Measurements from ENCODE around the gene ZNF776. TPM values are rescaled to one million over a fixed set of nuclear protein-coding genes. Genes with fewer than 3 reads are reported as not detected.

Gene ZNF776
- total and polyA plus RNA-seq, 10 donors: 3.5 to 25.3 (median 18.5) TPM

DNA sequence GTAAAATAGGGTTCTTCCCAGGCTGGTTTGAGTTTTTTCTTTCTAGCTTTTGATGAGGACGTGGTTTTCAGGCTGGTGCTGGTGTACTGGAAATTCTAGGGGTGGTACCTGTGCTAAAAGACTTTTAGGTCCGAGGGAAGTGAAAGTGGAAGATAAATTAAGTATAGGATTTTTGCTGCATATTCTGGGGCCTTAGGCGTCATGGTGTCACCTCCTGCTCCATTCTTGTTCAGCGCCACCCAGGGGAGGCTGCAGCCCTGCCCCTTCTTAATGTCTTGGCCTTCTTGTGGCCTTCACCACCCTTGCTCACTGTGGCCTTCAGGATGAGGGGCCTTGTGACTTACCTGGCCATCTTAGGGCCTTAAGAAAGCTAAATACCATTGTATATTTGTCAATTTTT lies 55.7 kb downstream of the ZNF776 start:
- H3K4me3 ChIP-seq: no peak overlapping the region
- no peaks in the 10 kb centered on the region for H3K27me3 ChIP-seq (replicated peaks in 1 of 7)
- 46 to 77% (median 60%) methylated on average over 4 of the region's 4 CpGs for WGBS, 5 donors
- H3K27ac ChIP-seq: peak overlapping the region in 6 of 8 donors; percentile 2 to 89 (median 34)
- no peaks in the 10 kb centered on the region for H3K9me3 ChIP-seq
- intact Hi-C loops (cut with DNase I; ENCODE audit: low total_unique reads): no loop called here
- DNase-seq: no peak
- peaks cover 16 to 82% (median 49%) of the 10 kb centered on the region in 6 donors for H3K4me1 ChIP-seq
- peak in 1 of 3 donors; percentile 20 for TF ChIP-seq POLR2AphosphoS5 (IDR thresholded peaks at IDR 0.05)
- no peak for TF ChIP-seq POLR2A (IDR thresholded peaks at IDR 0.05)
- TF ChIP-seq, protein P1, sequence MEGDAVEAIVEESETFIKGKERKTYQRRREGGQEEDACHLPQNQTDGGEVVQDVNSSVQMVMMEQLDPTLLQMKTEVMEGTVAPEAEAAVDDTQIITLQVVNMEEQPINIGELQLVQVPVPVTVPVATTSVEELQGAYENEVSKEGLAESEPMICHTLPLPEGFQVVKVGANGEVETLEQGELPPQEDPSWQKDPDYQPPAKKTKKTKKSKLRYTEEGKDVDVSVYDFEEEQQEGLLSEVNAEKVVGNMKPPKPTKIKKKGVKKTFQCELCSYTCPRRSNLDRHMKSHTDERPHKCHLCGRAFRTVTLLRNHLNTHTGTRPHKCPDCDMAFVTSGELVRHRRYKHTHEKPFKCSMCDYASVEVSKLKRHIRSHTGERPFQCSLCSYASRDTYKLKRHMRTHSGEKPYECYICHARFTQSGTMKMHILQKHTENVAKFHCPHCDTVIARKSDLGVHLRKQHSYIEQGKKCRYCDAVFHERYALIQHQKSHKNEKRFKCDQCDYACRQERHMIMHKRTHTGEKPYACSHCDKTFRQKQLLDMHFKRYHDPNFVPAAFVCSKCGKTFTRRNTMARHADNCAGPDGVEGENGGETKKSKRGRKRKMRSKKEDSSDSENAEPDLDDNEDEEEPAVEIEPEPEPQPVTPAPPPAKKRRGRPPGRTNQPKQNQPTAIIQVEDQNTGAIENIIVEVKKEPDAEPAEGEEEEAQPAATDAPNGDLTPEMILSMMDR (IDR thresholded peaks at IDR 0.05 in 8 of 11, conservative IDR thresholded peaks at IDR 0.05 in 3 of 11): peak in 1 of 11 experiments; percentile 7
- H3K36me3 ChIP-seq: peaks cover 0 to 35% (median 4%) of the 10 kb centered on the region in 6 donors

DNA sequence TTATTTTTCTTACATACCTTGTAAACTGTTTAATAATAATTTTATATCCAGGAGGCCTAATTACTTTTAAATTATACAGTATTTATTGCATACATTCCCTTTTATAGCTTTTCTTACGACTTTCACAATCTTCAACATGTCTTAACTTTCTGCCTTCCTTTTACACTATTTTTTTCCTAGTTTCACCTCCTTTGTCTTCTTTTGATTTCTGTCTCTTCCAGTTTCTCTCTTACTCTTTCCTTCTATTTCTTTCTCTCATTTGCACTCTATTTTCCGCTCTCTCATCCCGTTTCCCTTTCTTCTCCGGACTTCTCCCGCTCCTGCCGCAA lies 56.6 kb downstream of the ZNF776 start:
- H3K27ac ChIP-seq: peak overlapping the region; percentile 28 to 89 (median 77)

GRCh38 chr19:57803594-57804325 lies 57.1 kb downstream of the ZNF776 start:
- H3K36me3 ChIP-seq: peaks cover 0 to 44% (median 13%) of the 10 kb centered on the region in 6 donors
- H3K9me3 ChIP-seq: no peaks in the 10 kb centered on the region
- 11 to 21% (median 14%) methylated on average over 19 of the region's 19 CpGs for WGBS, 5 donors
- intact Hi-C loops (cut with DNase I; ENCODE audit: low total_unique reads): no loop called here
- peak overlapping the region; percentile 21 to 60 (median 42) for H3K4me3 ChIP-seq
- H3K27ac ChIP-seq: peak overlapping the region; percentile 28 to 89 (median 77)
- H3K27me3 ChIP-seq (replicated peaks in 1 of 7): no peaks in the 10 kb centered on the region
- DNase-seq: no peak
- peaks cover 16 to 75% (median 46%) of the 10 kb centered on the region in 6 donors for H3K4me1 ChIP-seq
- TF ChIP-seq, protein P1 (IDR thresholded peaks at IDR 0.05 in 8 of 11, conservative IDR thresholded peaks at IDR 0.05 in 3 of 11): no peak
- peak in 2 of 3 donors; percentile 22 to 37 for TF ChIP-seq POLR2AphosphoS5 (IDR thresholded peaks at IDR 0.05)
- TF ChIP-seq POLR2A (IDR thresholded peaks at IDR 0.05): no peak

More for the DNA sequence above, 56.6 kb downstream of the ZNF776 start:
- Histone ChIP-seq H3K27me3 (replicated peaks in 1 of 7) (no peaks in the 10 kb centered on the region), H3K4me1 (peaks cover 16 to 79% (median 49%) of the 10 kb centered on the region in 6 donors), H3K4me3 (peak overlapping the region; percentile 21 to 60 (median 42)), H3K9me3 (no peaks in the 10 kb centered on the region), H3K36me3 (peaks cover 0 to 39% (median 9%) of the 10 kb centered on the region in 6 donors)
- no peak for TF ChIP-seq POLR2A (IDR thresholded peaks at IDR 0.05)
- peak in 1 of 3 donors; percentile 33 for TF ChIP-seq POLR2AphosphoS5 (IDR thresholded peaks at IDR 0.05)
- WGBS, 5 donors: 8 to 29% (median 17%) methylated on average over 6 of the region's 6 CpGs
- intact Hi-C loops (cut with DNase I; ENCODE audit: low total_unique reads): no loop called here
- DNase-seq: no peak

GRCh38 chr19:57807541-57807940 lies 60.9 kb downstream of the ZNF776 start:
- H3K4me1 ChIP-seq: peaks cover 13 to 59% (median 36%) of the 10 kb centered on the region in 6 donors
- TF ChIP-seq, protein P1 (IDR thresholded peaks at IDR 0.05 in 8 of 11, conservative IDR thresholded peaks at IDR 0.05 in 3 of 11): no peak
- TF ChIP-seq POLR2AphosphoS5 (IDR thresholded peaks at IDR 0.05) (no peak), POLR2A (IDR thresholded peaks at IDR 0.05) (no peak)
- H3K27me3 ChIP-seq (replicated peaks in 1 of 7): no peaks in the 10 kb centered on the region
- DNase-seq: no peak
- H3K9me3 ChIP-seq: no peaks in the 10 kb centered on the region
- WGBS, 5 donors: 85 to 92% (median 89%) methylated on average over 2 of the region's 2 CpGs
- H3K27ac ChIP-seq: no peak overlapping the region
- H3K4me3 ChIP-seq: no peak overlapping the region
- peaks cover 0 to 66% (median 22%) of the 10 kb centered on the region in 6 donors for H3K36me3 ChIP-seq
- intact Hi-C loops (cut with DNase I; ENCODE audit: low total_unique reads): no loop called here

Other genes with a start within 250 kb of the ZNF776 start
- 10 to 100 TPM; 10.5 to 25.2 (median 17.5) TPM for gene ZNF773, start 246.9 kb upstream of the ZNF776 start, total RNA-seq
- gene ZNF773, start 246.9 kb upstream of the ZNF776 start, polyA plus RNA-seq: 1 to 10 TPM; 3.0 to 5.7 (median 3.9) TPM
- 10 to 100 TPM in 4 of 7 donors, 1 to 10 TPM in 3; 8.5 to 13.0 (median 10.8) TPM for gene ZNF549, start 219.5 kb upstream of the ZNF776 start, total RNA-seq
- gene ZNF549, start 219.5 kb upstream of the ZNF776 start, polyA plus RNA-seq: 1 to 10 TPM; 2.6 to 3.9 (median 2.8) TPM
- 10 to 100 TPM; 10.5 to 39.5 (median 13.3) TPM for gene ZNF550, start 187.0 kb upstream of the ZNF776 start, total RNA-seq
- gene ZNF550, start 187.0 kb upstream of the ZNF776 start, polyA plus RNA-seq: 1 to 10 TPM; 5.4 to 6.4 (median 5.4) TPM
- gene ZNF416, start 167.9 kb upstream of the ZNF776 start, total RNA-seq: 1 to 10 TPM; 4.3 to 9.3 (median 6.1) TPM
- 1 to 10 TPM; 2.1 to 3.8 (median 3.4) TPM for gene ZNF416, start 167.9 kb upstream of the ZNF776 start, polyA plus RNA-seq
- gene ZIK1, start 162.7 kb upstream of the ZNF776 start, total RNA-seq: 10 to 100 TPM in 3 of 7 donors, 1 to 10 TPM in 4; 5.1 to 12.0 (median 8.6) TPM
- gene ZIK1, start 162.7 kb upstream of the ZNF776 start, polyA plus RNA-seq: 1 to 10 TPM; 3.4 to 4.5 (median 3.7) TPM
- gene ZNF530, start 146.9 kb upstream of the ZNF776 start, total RNA-seq: 1 to 10 TPM; 3.5 to 7.4 (median 4.1) TPM
- gene ZNF530, start 146.9 kb upstream of the ZNF776 start, polyA plus RNA-seq: 1 to 10 TPM; 2.4 to 3.2 (median 2.9) TPM
- 10 to 100 TPM; 18.3 to 30.7 (median 23.1) TPM for gene ZNF134, start 132.6 kb upstream of the ZNF776 start, total RNA-seq
- gene ZNF134, start 132.6 kb upstream of the ZNF776 start, polyA plus RNA-seq: 1 to 10 TPM; 3.7 to 7.6 (median 5.7) TPM
- 10 to 100 TPM; 18.9 to 28.4 (median 20.8) TPM for gene ZNF211, start 113.6 kb upstream of the ZNF776 start, total RNA-seq
- 10 to 100 TPM in 2 of 3 donors, 1 to 10 TPM in 1; 9.5 to 14.2 (median 12.3) TPM for gene ZNF211, start 113.6 kb upstream of the ZNF776 start, polyA plus RNA-seq
- gene ZSCAN4, start 77.9 kb upstream of the ZNF776 start, total RNA-seq: under 1 TPM in 3 of 7 donors, not detected in 4; 0.29 to 0.58 (median 0.47) TPM
- not detected for gene ZSCAN4, start 77.9 kb upstream of the ZNF776 start, polyA plus RNA-seq
- gene ZNF551, start 64.8 kb upstream of the ZNF776 start, total RNA-seq: 10 to 100 TPM; 10.0 to 14.3 (median 13.4) TPM
- gene ZNF551, start 64.8 kb upstream of the ZNF776 start, polyA plus RNA-seq: 1 to 10 TPM; 2.0 to 3.8 (median 2.5) TPM
- gene ZNF154, start 37.6 kb upstream of the ZNF776 start, total RNA-seq: 10 to 100 TPM in 6 of 7 donors, 1 to 10 TPM in 1; 9.3 to 21.2 (median 15.3) TPM
- gene ZNF154, start 37.6 kb upstream of the ZNF776 start, polyA plus RNA-seq: 1 to 10 TPM; 3.6 to 5.8 (median 4.3) TPM
- 10 to 100 TPM; 16.1 to 23.3 (median 17.1) TPM for gene ZNF671, start 19.2 kb upstream of the ZNF776 start, total RNA-seq
- 10 to 100 TPM; 10.4 to 11.7 (median 10.9) TPM for gene ZNF671, start 19.2 kb upstream of the ZNF776 start, polyA plus RNA-seq
- 10 to 100 TPM; 29.6 to 45.6 (median 35.2) TPM for gene ZNF586, start 22.9 kb downstream of the ZNF776 start, total RNA-seq
- 1 to 10 TPM; 7.3 to 9.8 (median 9.0) TPM for gene ZNF586, start 22.9 kb downstream of the ZNF776 start, polyA plus RNA-seq
- gene ZNF552, start 68.1 kb downstream of the ZNF776 start, total RNA-seq: 10 to 100 TPM in 4 of 7 donors, 1 to 10 TPM in 3; 8.8 to 20.8 (median 10.5) TPM
- gene ZNF552, start 68.1 kb downstream of the ZNF776 start, polyA plus RNA-seq: 1 to 10 TPM; 2.9 to 4.2 (median 4.0) TPM
- 10 to 100 TPM; 19.9 to 31.8 (median 26.0) TPM for gene ZNF587B, start 83.5 kb downstream of the ZNF776 start, total RNA-seq
- gene ZNF587B, start 83.5 kb downstream of the ZNF776 start, polyA plus RNA-seq: 1 to 10 TPM; 3.4 to 9.8 (median 3.9) TPM
- 10 to 100 TPM; 23.8 to 46.5 (median 39.0) TPM for gene ZNF587, start 103.0 kb downstream of the ZNF776 start, total RNA-seq
- 10 to 100 TPM in 1 of 3 donors, 1 to 10 TPM in 2; 3.9 to 20.2 (median 4.8) TPM for gene ZNF587, start 103.0 kb downstream of the ZNF776 start, polyA plus RNA-seq
- 10 to 100 TPM; 18.0 to 48.1 (median 33.2) TPM for gene ZNF814, start 142.2 kb downstream of the ZNF776 start, total RNA-seq
- 10 to 100 TPM; 15.4 to 21.2 (median 17.3) TPM for gene ZNF814, start 142.2 kb downstream of the ZNF776 start, polyA plus RNA-seq
- gene ZNF417, start 169.8 kb downstream of the ZNF776 start, total RNA-seq: 10 to 100 TPM; 22.6 to 31.2 (median 24.7) TPM
- 1 to 10 TPM; 1.5 to 3.3 (median 1.6) TPM for gene ZNF417, start 169.8 kb downstream of the ZNF776 start, polyA plus RNA-seq
- 10 to 100 TPM in 5 of 7 donors, 1 to 10 TPM in 2; 8.9 to 16.5 (median 10.7) TPM for gene ZNF418, start 188.6 kb downstream of the ZNF776 start, total RNA-seq
- 1 to 10 TPM; 4.7 to 6.7 (median 6.7) TPM for gene ZNF418, start 188.6 kb downstream of the ZNF776 start, polyA plus RNA-seq
- 10 to 100 TPM in 4 of 7 donors, 1 to 10 TPM in 3; 8.4 to 10.9 (median 10.7) TPM for gene ZNF256, start 200.9 kb downstream of the ZNF776 start, total RNA-seq
- 1 to 10 TPM; 4.1 to 4.5 (median 4.5) TPM for gene ZNF256, start 200.9 kb downstream of the ZNF776 start, polyA plus RNA-seq
- gene C19orf18, start 227.7 kb downstream of the ZNF776 start, total RNA-seq: 1 to 10 TPM in 1 of 7 donors, under 1 TPM in 3, not detected in 3; 0.50 to 1.9 (median 0.69) TPM
- gene C19orf18, start 227.7 kb downstream of the ZNF776 start, polyA plus RNA-seq: 1 to 10 TPM; 1.7 to 4.2 (median 3.0) TPM

Data from spleen (tissue), 11 donors.